HG03565 (cell line): ENCODE results near the gene BCL3.
"Not testable (repeated sequence)": the region's sequence is repeated elsewhere in the genome, so short reads cannot be mapped to it uniquely, and the experiment has no call there.

ENCODE experiments used
- ATAC-seq: cut with Tn5 transposase; IDR thresholded peaks from one replicate; pipeline ENCODE4 v1.9.1; 2021; ENCODE audit warnings: mild to moderate bottlenecking, moderate library complexity; ENCODE audit not compliant: unreplicated experiment

The BCL3 gene

GRCh38 chr19:44757057-44757734 lies 8.7 kb downstream of the BCL3 start:
- ATAC-seq: no peak

GRCh38 chr19:44757735-44758505 lies 9.4 kb downstream of the BCL3 start:
- no peak for ATAC-seq

GRCh38 chr19:44758596-44758995 lies 10.1 kb downstream of the BCL3 start:
- ATAC-seq: no peak

- ATAC-seq: no peak
Observed at GRCh38 chr19:44759083-44759804, 10.7 kb downstream of the BCL3 start.

GRCh38 chr19:44762038-44762437 lies 13.5 kb downstream of the BCL3 start:
- ATAC-seq: no peak

- ATAC-seq: no peak
Observed at GRCh38 chr19:44765033-44765948, 16.8 kb downstream of the BCL3 start.

- no peak for ATAC-seq
Observed at GRCh38 chr19:44765949-44766335, 17.4 kb downstream of the BCL3 start.

GRCh38 chr19:44767295-44768180 lies 19.0 kb downstream of the BCL3 start:
- no peak for ATAC-seq

GRCh38 chr19:44770550-44771257 lies 22.2 kb downstream of the BCL3 start:
- peak; percentile 98 for ATAC-seq

GRCh38 chr19:44772144-44772543 lies 23.6 kb downstream of the BCL3 start:
- ATAC-seq: not testable (repeated sequence)

GRCh38 chr19:44772959-44773358 lies 24.5 kb downstream of the BCL3 start:
- no peak for ATAC-seq

- no peak for ATAC-seq
Observed at GRCh38 chr19:44775676-44776240, 27.2 kb downstream of the BCL3 start.

GRCh38 chr19:44776402-44777096 lies 28.0 kb downstream of the BCL3 start:
- ATAC-seq: no peak

GRCh38 chr19:44777715-44778347 lies 29.3 kb downstream of the BCL3 start, which contains the start of gene CBLC:
TSS of gene CBLC (plus strand) at chr19:44777890. CDS start at chr19:44777932, 42 bp downstream.
- ATAC-seq: no peak

- ATAC-seq: no peak
Observed at GRCh38 chr19:44779150-44779549, 30.6 kb downstream of the BCL3 start.

GRCh38 chr19:44781694-44782093 lies 33.2 kb downstream of the BCL3 start:
- ATAC-seq: not testable (repeated sequence)

GRCh38 chr19:44782729-44783128 lies 34.2 kb downstream of the BCL3 start:
- no peak for ATAC-seq

GRCh38 chr19:44783545-44783944 lies 35.0 kb downstream of the BCL3 start:
- ATAC-seq: no peak
